Neuronal stem cell (in vitro differentiated cells): Measurements from ENCODE around the gene HS3ST6.

Experiments
- DNase-seq: peaks from one replicate; pipeline ENCODE4 v3.0.0-alpha.2; 2013; ENCODE audit warnings: low spot score
- H2AFZ ChIP-seq: one replicate; pipeline ENCODE4 v1.6.1; 2013; ENCODE audit warnings: mild to moderate bottlenecking, low read length, inconsistent platforms
- H2AK5ac ChIP-seq: 2 replicates; pipeline ENCODE4 v1.6.1; 2013; ENCODE audit warnings: low read depth, mild to moderate bottlenecking, inconsistent platforms, low read length, moderate library complexity, mixed read lengths
- H2BK120ac ChIP-seq: 2 replicates; pipeline ENCODE4 v1.6.1; 2013; ENCODE audit warnings: low read depth, mild to moderate bottlenecking, inconsistent platforms, low read length, moderate library complexity, mixed read lengths
- H2BK12ac ChIP-seq: one replicate; pipeline ENCODE4 v1.6.1; 2013; ENCODE audit warnings: low read length, inconsistent platforms
- H2BK15ac ChIP-seq: 2 replicates; pipeline ENCODE4 v1.6.1; 2013; ENCODE audit warnings: mild to moderate bottlenecking, low read length, inconsistent platforms, mixed read lengths
- H2BK5ac ChIP-seq: one replicate; pipeline ENCODE4 v1.6.1; 2013; ENCODE audit warnings: inconsistent platforms, mild to moderate bottlenecking, low read length, moderate library complexity
- H3K14ac ChIP-seq: one replicate; pipeline ENCODE4 v1.6.1; 2013; ENCODE audit warnings: low read length, inconsistent platforms
- H3K18ac ChIP-seq: 2 replicates; pipeline ENCODE4 v1.6.1; 2013; ENCODE audit warnings: low read length, inconsistent platforms
- H3K23ac ChIP-seq: 2 replicates; pipeline ENCODE4 v1.6.1; 2013; ENCODE audit warnings: low read depth, mild to moderate bottlenecking, mixed read lengths, low read length, inconsistent platforms; ENCODE audit not compliant: poor library complexity
- H3K27ac ChIP-seq: replicated peaks from 3 replicates; pipeline ENCODE4 v1.5.1; 2013; ENCODE audit warnings: low read length, inconsistent platforms
- H3K27me3 ChIP-seq, 3 experiments: 2 replicates each; pipeline ENCODE4 v1.6.1; 2013; ENCODE audit warnings: low read length in 3 of 3, mild to moderate bottlenecking in 2 of 3, inconsistent platforms in 1 of 3, low read depth in 1 of 3, mixed read lengths in 1 of 3, moderate library complexity in 1 of 3; ENCODE audit not compliant: control insufficient read depth in 3 of 3, insufficient read depth in 3 of 3
- H3K36me3 ChIP-seq, 2 donors: replicated peaks in 1 of 2; 2 replicates each; pipeline ENCODE4 v1.6.1; 2013; ENCODE audit warnings: low read length in 2 of 2; ENCODE audit not compliant: control insufficient read depth in 2 of 2, insufficient read depth in 2 of 2
- H3K4ac ChIP-seq: 2 replicates; pipeline ENCODE4 v1.6.1; 2013; ENCODE audit warnings: inconsistent platforms, mild to moderate bottlenecking, low read length, moderate library complexity
- H3K4me1 ChIP-seq, 2 donors: 1 replicate in 1 of 2; 2 replicates in 1 of 2; pipeline ENCODE4 v1.6.1; 2013; ENCODE audit warnings: low read length in 2 of 2, low read depth in 1 of 2; ENCODE audit not compliant: control insufficient read depth in 2 of 2, insufficient read depth in 1 of 2
- H3K4me2 ChIP-seq: one replicate; pipeline ENCODE4 v1.6.1; 2013; ENCODE audit warnings: mild to moderate bottlenecking, low read length, inconsistent platforms; ENCODE audit not compliant: insufficient read depth, poor library complexity, severe bottlenecking
- H3K4me3 ChIP-seq, 2 donors: 2 replicates each; pipeline ENCODE4 v1.5.1; 2013; ENCODE audit warnings: low read length in 2 of 2, mild to moderate bottlenecking in 2 of 2, inconsistent platforms in 1 of 2, moderate library complexity in 1 of 2
- H3K79me1 ChIP-seq: one replicate; pipeline ENCODE4 v1.6.1; 2013; ENCODE audit warnings: low read depth, mild to moderate bottlenecking, inconsistent platforms, low read length, moderate library complexity
- H3K9ac ChIP-seq: one replicate; pipeline ENCODE4 v1.6.1; 2013; ENCODE audit warnings: mild to moderate bottlenecking, low read depth, low read length, inconsistent platforms; ENCODE audit not compliant: poor library complexity
- H3K9me3 ChIP-seq, 2 donors: replicated peaks in 1 of 2; 2 replicates each; pipeline versions ENCODE3 to v1.6.1; 2013; ENCODE audit warnings: low read length in 2 of 2, mild to moderate bottlenecking in 2 of 2, inconsistent platforms in 1 of 2, low read depth in 1 of 2, mixed read lengths in 1 of 2, moderate library complexity in 1 of 2; ENCODE audit not compliant: control insufficient read depth in 2 of 2, insufficient read depth in 1 of 2
- H4K8ac ChIP-seq: one replicate; pipeline ENCODE4 v1.6.1; 2013; ENCODE audit warnings: low read depth, mild to moderate bottlenecking, inconsistent platforms, low read length, moderate library complexity
- H4K91ac ChIP-seq: one replicate; pipeline ENCODE4 v1.6.1; 2013; ENCODE audit warnings: low read length, low read depth, mild to moderate bottlenecking, inconsistent platforms; ENCODE audit not compliant: poor library complexity
- WGBS, 2 donors: extraction: QIAGEN DNeasy Blood & Tissue Kit; methylation state at CpG; one replicate each; pipeline ENCODE4 v1.1.7; 2013; ENCODE audit warnings: missing lambda C conversion rate in 2 of 2, mixed read lengths in 1 of 2; ENCODE audit not compliant: insufficient read length in 2 of 2, insufficient replicate concordance in 1 of 2; ENCODE audit errors: extremely low coverage in 2 of 2; 5-methylcytosine and 5-hydroxymethylcytosine counted together

HS3ST6 gene

GRCh38 chr16:1870365-1871082, 47.7 kb downstream of the HS3ST6 start:
- Histone ChIP-seq H3K27ac (no peak overlapping the region), H3K4me2 (no peak overlapping the region)

GRCh38 chr16:1865902-1866690, 52.1 kb downstream of the HS3ST6 start:
- Histone ChIP-seq H3K4me2 (no peak overlapping the region), H3K27ac (no peak overlapping the region), H3K9me3 (no peaks in the 10 kb centered on the region), H3K4me3 (no peak overlapping the region), H2BK15ac (no peak overlapping the region), H2BK12ac (no peak overlapping the region), H3K36me3 (no peaks in the 10 kb centered on the region), H3K9ac (no peak overlapping the region), H2AFZ (no peak overlapping the region), H2BK120ac (no peak overlapping the region), H2AK5ac (no peak overlapping the region), H3K4me1 (no peaks in the 10 kb centered on the region), H2BK5ac (no peak overlapping the region), H3K27me3 (peaks cover 0 to 35% (median 2%) of the 10 kb centered on the region in 3 experiments), H3K4ac (no peak overlapping the region), H3K79me1 (no peaks in the 10 kb centered on the region), H3K18ac (no peak overlapping the region), H3K23ac (no peak overlapping the region), H3K14ac (no peak overlapping the region), H4K8ac (no peak overlapping the region), H4K91ac (no peak overlapping the region)
- WGBS, 2 donors: no CpG with 5 or more reads among the region's 6 CpGs
- DNase-seq: no peak

More at GRCh38 chr16:1870365-1871082, 47.7 kb downstream of the HS3ST6 start:
- DNase-seq: no peak
- H4K8ac ChIP-seq: no peak overlapping the region
- no peak overlapping the region for H2BK5ac ChIP-seq
- no peak overlapping the region for H2AK5ac ChIP-seq
- H3K4ac ChIP-seq: no peak overlapping the region
- WGBS, 2 donors: no CpG with 5 or more reads among the region's 9 CpGs
- H3K4me1 ChIP-seq: peaks cover 0 to 4% of the 10 kb centered on the region in 2 donors
- no peaks in the 10 kb centered on the region for H3K9me3 ChIP-seq
- H3K14ac ChIP-seq: no peak overlapping the region
- H2BK15ac ChIP-seq: no peak overlapping the region
- H3K9ac ChIP-seq: no peak overlapping the region
- H3K4me3 ChIP-seq: no peak overlapping the region
- no peak overlapping the region for H3K23ac ChIP-seq
- H2BK12ac ChIP-seq: no peak overlapping the region
- peaks cover 0 to 47% (median 13%) of the 10 kb centered on the region in 3 experiments for H3K27me3 ChIP-seq
- H3K36me3 ChIP-seq: no peaks in the 10 kb centered on the region
- H2AFZ ChIP-seq: no peak overlapping the region
- no peak overlapping the region for H2BK120ac ChIP-seq
- H4K91ac ChIP-seq: no peak overlapping the region
- no peak overlapping the region for H3K18ac ChIP-seq
- no peaks in the 10 kb centered on the region for H3K79me1 ChIP-seq

DNA sequence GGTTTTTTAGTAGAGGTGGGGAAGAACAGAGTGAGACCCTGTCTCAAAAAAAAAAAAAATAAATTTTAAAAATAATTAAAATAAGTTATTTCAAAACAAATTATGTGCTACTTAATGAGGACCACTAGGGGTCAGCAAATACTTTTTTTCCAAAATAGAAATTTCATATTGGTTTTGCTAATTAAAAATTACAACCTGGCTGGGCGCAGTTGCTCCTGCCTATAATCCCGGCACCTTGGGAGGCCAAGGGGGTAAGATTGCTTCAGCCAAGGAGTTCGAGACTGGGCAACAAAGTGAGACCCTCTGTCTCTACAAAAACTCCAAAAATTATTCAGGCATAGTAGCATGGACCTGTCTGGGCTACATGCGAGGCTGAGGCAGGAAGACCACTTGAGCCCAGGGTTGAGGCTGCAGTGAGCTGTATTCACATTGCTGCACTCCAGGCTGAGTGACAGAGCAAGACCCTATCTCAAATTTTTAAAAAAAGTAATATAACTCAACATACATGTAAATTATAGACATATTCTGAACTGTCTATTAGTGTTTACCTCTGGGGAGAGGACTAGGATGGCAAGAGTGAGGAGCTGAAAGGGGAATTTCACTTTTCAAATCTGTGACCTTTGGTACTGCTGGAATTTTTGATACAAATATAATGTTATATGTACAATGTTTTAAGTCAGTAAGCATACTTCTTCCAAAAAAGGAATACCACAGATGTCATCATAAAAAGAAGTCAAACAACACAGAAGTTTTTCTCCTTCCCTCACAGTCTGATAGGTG, 54.3 kb downstream of the HS3ST6 start:
- peaks cover 0 to 49% (median 8%) of the 10 kb centered on the region in 3 experiments for H3K27me3 ChIP-seq
- H3K4me2 ChIP-seq: peak overlapping the region; percentile 11
- H4K8ac ChIP-seq: no peak overlapping the region
- H3K9ac ChIP-seq: peak overlapping the region; percentile 44
- H3K23ac ChIP-seq: no peak overlapping the region
- H2BK5ac ChIP-seq: no peak overlapping the region
- DNase-seq: no peak
- H3K4ac ChIP-seq: no peak overlapping the region
- H2BK12ac ChIP-seq: no peak overlapping the region
- no peak overlapping the region for H2AFZ ChIP-seq
- no peak overlapping the region for H4K91ac ChIP-seq
- H3K18ac ChIP-seq: no peak overlapping the region
- H2BK15ac ChIP-seq: no peak overlapping the region
- no CpG with 5 or more reads among the region's 4 CpGs for WGBS, 2 donors
- no peak overlapping the region for H2BK120ac ChIP-seq
- no peaks in the 10 kb centered on the region for H3K79me1 ChIP-seq
- H3K4me1 ChIP-seq: no peaks in the 10 kb centered on the region
- no peak overlapping the region for H3K27ac ChIP-seq
- H3K9me3 ChIP-seq: no peaks in the 10 kb centered on the region
- H2AK5ac ChIP-seq: no peak overlapping the region
- H3K4me3 ChIP-seq: no peak overlapping the region
- no peak overlapping the region for H3K14ac ChIP-seq
- no peaks in the 10 kb centered on the region for H3K36me3 ChIP-seq
